Stomach (tissue), 4 donors: ENCODE results near the gene REM1.
"Not testable (repeated sequence)": the region's sequence is repeated elsewhere in the genome, so short reads cannot be mapped to it uniquely, and the experiment has no call there.

Experiments
- CTCF ChIP-seq, 7 experiments: fragments of 450-650 bp in 4 of 7; fragments of 200-600 bp in 3 of 7; sonication (generic) in 3 of 7; IDR thresholded peaks; one replicate each; pipeline ENCODE4 v1.5.1; 2016 to 2019; ENCODE audit warnings: antibody characterized with exemption in 7 of 7, control low read depth in 2 of 7, mild to moderate bottlenecking in 1 of 7
- EP300 ChIP-seq: sonication (generic); formaldehyde crosslinking; IDR thresholded peaks from one replicate; pipeline ENCODE4 v1.6.1; 2017; ENCODE audit warnings: antibody characterized with exemption
- POLR2AphosphoS5 ChIP-seq, 3 donors: sonication (generic); formaldehyde crosslinking; IDR thresholded peaks; one replicate each; pipeline ENCODE4 v1.6.1; 2016; ENCODE audit warnings: antibody characterized with exemption in 3 of 3

GRCh38 chr20:31427576-31427975 is 47.5 kb upstream of the REM1 start:
- TF ChIP-seq POLR2AphosphoS5 (IDR thresholded peaks at IDR 0.05); CTCF (IDR thresholded peaks at IDR 0.05); EP300: not testable (repeated sequence)
